Smooth muscle cell (in vitro differentiated cells): Measurements from ENCODE around the gene ADNP2. TPM values are rescaled to one million over a fixed set of nuclear protein-coding genes. Genes with fewer than 3 reads are reported as not detected.

Experiments used
- DNase-seq: peaks from one replicate; lab custom pipeline; 2025; ENCODE audit not compliant: unreplicated experiment; lab: John Stamatoyannopoulos, UW
- H2AFZ ChIP-seq: fragments of 200-600 bp; sonication (generic); 2 replicates; pipeline ENCODE4 v1.6.0; 2016; ENCODE audit warnings: antibody characterized with exemption, low read depth, mild to moderate bottlenecking
- H3F3A ChIP-seq: fragments of 200-600 bp; sonication (generic); 2 replicates; pipeline ENCODE4 v1.6.0; 2017; ENCODE audit warnings: antibody characterized with exemption, low read depth
- H3K27ac ChIP-seq: fragments of 200-600 bp; sonication (generic); 2 replicates; pipeline ENCODE4 v1.5.1; 2016; ENCODE audit warnings: low read depth, mild to moderate bottlenecking
- H3K27me3 ChIP-seq: fragments of 200-600 bp; sonication (generic); 2 replicates; pipeline ENCODE4 v1.6.1; 2016; ENCODE audit warnings: low read depth, mild to moderate bottlenecking
- H3K36me3 ChIP-seq: fragments of 200-600 bp; sonication (generic); 2 replicates; pipeline ENCODE4 v1.5.1; 2016; ENCODE audit warnings: low read depth
- H3K4me1 ChIP-seq: fragments of 200-600 bp; sonication (generic); 2 replicates; pipeline ENCODE4 v1.5.1; 2016; ENCODE audit warnings: low read depth
- H3K4me2 ChIP-seq: fragments of 200-600 bp; sonication (generic); 2 replicates; pipeline ENCODE4 v1.6.0; 2016; ENCODE audit warnings: mild to moderate bottlenecking
- H3K4me3 ChIP-seq: fragments of 200-600 bp; sonication (generic); 2 replicates; pipeline ENCODE4 v1.5.1; 2016; ENCODE audit warnings: mild to moderate bottlenecking
- H3K79me2 ChIP-seq: fragments of 200-600 bp; sonication (generic); 2 replicates; pipeline ENCODE4 v1.6.0; 2016; ENCODE audit warnings: low read depth, mild to moderate bottlenecking
- H3K9ac ChIP-seq: fragments of 200-600 bp; sonication (generic); 2 replicates; pipeline ENCODE4 v1.6.0; 2016; ENCODE audit warnings: low read depth
- H3K9me3 ChIP-seq: fragments of 200-600 bp; sonication (generic); replicated peaks from 2 replicates; pipeline ENCODE4 v1.5.1; 2016; ENCODE audit warnings: low read depth
- H4K20me1 ChIP-seq: fragments of 200-600 bp; sonication (generic); 2 replicates; pipeline ENCODE4 v1.6.0; 2016; ENCODE audit warnings: low read depth
- CTCF ChIP-seq: fragments of 200-600 bp; sonication (generic); IDR thresholded peaks from 2 replicates; pipeline ENCODE4 v1.5.1; 2017; ENCODE audit warnings: borderline replicate concordance, mild to moderate bottlenecking, antibody characterized with exemption; ENCODE audit not compliant: insufficient read depth, poor library complexity, severe bottlenecking
- WGBS: methylation state at CpG from one replicate; pipeline ENCODE4 v1.1.7; 2016; ENCODE audit warnings: low lambda C conversion rate; 5-methylcytosine and 5-hydroxymethylcytosine counted together
- polyA plus RNA-seq: library from polyadenylated mRNA; unstranded; fragments of >200 nt; fragmentation: Nextera tagmentation; extraction: Ambion mirVana; gene quantifications from 2 replicates; pipeline ENCODE4 v1.2.1, GENCODE V29; 2016
- total RNA-seq: library from RNA; depleted of rRNA; stranded (reverse); fragments of >200 nt; gene quantifications from 2 replicates; pipeline ENCODE4 v1.2.3, GENCODE V29; 2014

ADNP2 gene
- total and polyA plus RNA-seq, 2 experiments from 2014 or later = 9.1 to 28.3 TPM

- H4K20me1 ChIP-seq = peaks cover 71% of the 10 kb centered on the region
- H3K4me1 ChIP-seq = no peaks in the 10 kb centered on the region
- H3K27ac ChIP-seq = no peak overlapping the region
- TF ChIP-seq CTCF = no peak
- no peaks in the 10 kb centered on the region for H3K36me3 ChIP-seq
- DNase-seq = no peak
- H3K79me2 ChIP-seq = no peaks in the 10 kb centered on the region
- no peak overlapping the region for H3K4me3 ChIP-seq
- 96% methylated on average over 20 of the region's 20 CpGs for WGBS
- H3K9ac ChIP-seq = no peak overlapping the region
- no peaks in the 10 kb centered on the region for H3F3A ChIP-seq
- H3K9me3 ChIP-seq = no peaks in the 10 kb centered on the region
- H2AFZ ChIP-seq = no peak overlapping the region
- no peaks in the 10 kb centered on the region for H3K27me3 ChIP-seq
- H3K4me2 ChIP-seq = no peak overlapping the region
Measured at GRCh38 chr18:80188643-80189530, 79.8 kb downstream of the ADNP2 start.

GRCh38 chr18:80189531-80189865 lies 80.4 kb downstream of the ADNP2 start:
- no peak overlapping the region for H2AFZ ChIP-seq
- H3K4me1 ChIP-seq = no peaks in the 10 kb centered on the region
- no peak for DNase-seq
- peaks cover 65% of the 10 kb centered on the region for H4K20me1 ChIP-seq
- 95% methylated on average over 10 of the region's 10 CpGs for WGBS
- H3K4me2 ChIP-seq = no peak overlapping the region
- no peaks in the 10 kb centered on the region for H3K79me2 ChIP-seq
- H3K9ac ChIP-seq = no peak overlapping the region
- no peaks in the 10 kb centered on the region for H3K36me3 ChIP-seq
- H3K27ac ChIP-seq = no peak overlapping the region
- no peaks in the 10 kb centered on the region for H3K9me3 ChIP-seq
- no peak for TF ChIP-seq CTCF
- no peaks in the 10 kb centered on the region for H3F3A ChIP-seq
- H3K27me3 ChIP-seq = no peaks in the 10 kb centered on the region
- H3K4me3 ChIP-seq = no peak overlapping the region

Other genes with a start within 250 kb of the ADNP2 start
- 21.2 and 23.6 TPM in 2 replicates for gene SLC66A2, start 157.6 kb upstream of the ADNP2 start, total RNA-seq
- gene SLC66A2, start 157.6 kb upstream of the ADNP2 start, polyA plus RNA-seq = 37.2 and 37.9 TPM in 2 replicates
- gene HSBP1L1, start 144.6 kb upstream of the ADNP2 start, total RNA-seq = 11.8 and 24.6 TPM in 2 replicates
- gene HSBP1L1, start 144.6 kb upstream of the ADNP2 start, polyA plus RNA-seq = 12.4 and 23.5 TPM in 2 replicates
- 61.1 and 62.2 TPM in 2 replicates for gene TXNL4A, start 120.7 kb upstream of the ADNP2 start, total RNA-seq
- 243 and 254 TPM in 2 replicates for gene TXNL4A, start 120.7 kb upstream of the ADNP2 start, polyA plus RNA-seq
- gene RBFA, start 74.8 kb upstream of the ADNP2 start, total RNA-seq = 15.0 and 16.3 TPM in 2 replicates
- 15.5 and 15.7 TPM in 2 replicates for gene RBFA, start 74.8 kb upstream of the ADNP2 start, polyA plus RNA-seq
- gene PARD6G, start 138.3 kb downstream of the ADNP2 start, total RNA-seq = 19.3 and 19.8 TPM in 2 replicates
- 15.7 and 19.9 TPM in 2 replicates for gene PARD6G, start 138.3 kb downstream of the ADNP2 start, polyA plus RNA-seq